GM13976 (cell line): ENCODE measurements around the gene TAPBPL.

Experiments used
- DNase-seq: peaks from one replicate; pipeline ENCODE4 v3.0.0; 2012; ENCODE audit warnings: low spot score
- CTCF ChIP-seq: IDR thresholded peaks from 2 replicates; pipeline ENCODE4 v1.5.1; 2012; ENCODE audit warnings: borderline replicate concordance, mild to moderate bottlenecking; ENCODE audit not compliant: insufficient read depth; ENCODE audit errors: extremely low read depth, missing control alignments, control extremely low read depth
- in situ Hi-C: fragments of 300-500 bp; cut with MboI; formaldehyde crosslinking; loops from one replicate; pipeline ENCODE4 v1.12.0; 2022; ENCODE audit warnings: low sequenced_read_pairs, mixed read lengths, inconsistent platforms; ENCODE audit not compliant: unreplicated experiment

The TAPBPL gene

GRCh38 chr12:6418796-6419195 is 33.0 kb upstream of the TAPBPL start:
- no peak for DNase-seq
- in situ Hi-C loops: no loop called here
- no peak for TF ChIP-seq CTCF

GRCh38 chr12:6420364-6420763 is 31.5 kb upstream of the TAPBPL start:
- no peak for TF ChIP-seq CTCF
- no peak for DNase-seq
- in situ Hi-C loops: loop anchor here (10.0 kb wide), 1 partner anchor 124 kb away; no protein-coding TSS in a partner anchor

GRCh38 chr12:6423267-6424007 is 28.4 kb upstream of the TAPBPL start:
- DNase-seq: peak; percentile 82
- in situ Hi-C loops: loop anchor here (10.0 kb wide), 1 partner anchor 121 kb away; no protein-coding TSS in a partner anchor
- TF ChIP-seq CTCF: peak; percentile 86

GRCh38 chr12:6424008-6424347 is 27.9 kb upstream of the TAPBPL start:
- DNase-seq: no peak
- in situ Hi-C loops: loop anchor here (10.0 kb wide), 1 partner anchor 121 kb away; no protein-coding TSS in a partner anchor
- TF ChIP-seq CTCF: no peak

- in situ Hi-C loops: loop anchor here (10.0 kb wide), 1 partner anchor 120 kb away; no protein-coding TSS in a partner anchor
- no peak for DNase-seq
- no peak for TF ChIP-seq CTCF
Measured at GRCh38 chr12:6424866-6425265, 27.0 kb upstream of the TAPBPL start.

GRCh38 chr12:6425590-6426531 is 26.0 kb upstream of the TAPBPL start:
- in situ Hi-C loops: loop anchor here (10.0 kb wide), 1 partner anchor 119 kb away; no protein-coding TSS in a partner anchor
- DNase-seq: no peak
- no peak for TF ChIP-seq CTCF
